Urothelium cell line (cell line): ENCODE measurements around the gene CYSTM1.
"Not testable (repeated sequence)": the region's sequence is repeated elsewhere in the genome, so short reads cannot be mapped to it uniquely, and the experiment has no call there.

Experiments used
- DNase-seq: peaks from one replicate; pipeline ENCODE4 v3.0.0; 2011; ENCODE audit warnings: low spot score, mixed read lengths
- FAIRE-seq: peaks from 2 replicates; lab custom pipeline; 2011; peaks lifted over from hg19 to GRCh38; lab: Jason Lieb, UNC

The CYSTM1 gene

DNA sequence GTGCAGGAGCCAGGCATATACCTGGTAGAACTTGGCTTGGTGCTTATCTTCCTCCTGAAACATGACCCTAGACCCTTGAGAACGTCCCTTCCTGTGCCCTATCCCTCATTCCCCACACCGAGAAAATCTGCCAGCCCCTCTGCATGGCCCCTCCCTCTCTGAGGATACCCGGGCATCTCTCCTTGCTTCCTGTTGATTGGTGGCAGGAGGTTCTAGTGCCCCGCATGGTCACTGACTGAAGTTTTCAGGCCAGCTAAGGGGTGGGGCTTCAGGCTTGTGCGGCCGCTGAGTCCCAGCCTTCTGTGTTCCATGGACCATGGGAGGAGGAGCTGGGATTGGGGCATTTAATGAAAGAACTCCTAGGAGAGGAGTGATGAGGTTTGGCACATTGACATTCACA lies 26.5 kb upstream of the CYSTM1 start:
- FAIRE-seq, result no peak
- DNase-seq, result peak; percentile 47

DNA sequence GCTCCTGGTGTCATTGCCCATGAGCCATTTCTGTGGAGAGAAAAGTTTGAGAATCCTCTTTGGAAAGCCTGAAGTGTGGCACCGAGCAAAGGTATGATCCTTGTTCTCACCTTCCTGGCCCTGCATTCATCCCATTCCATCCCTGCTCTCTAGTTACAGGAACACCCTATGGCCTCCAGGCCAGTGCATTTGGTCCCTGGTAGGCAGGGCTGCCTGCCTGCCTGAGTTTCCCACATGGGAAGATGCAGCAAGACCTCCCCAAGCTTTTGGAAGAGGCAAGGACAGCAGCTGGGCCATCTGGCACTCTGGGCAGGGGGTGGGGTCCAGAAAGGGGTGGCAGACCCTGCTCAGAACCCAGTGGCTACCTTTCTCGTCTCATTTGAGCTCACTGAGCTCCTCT lies 24.8 kb upstream of the CYSTM1 start:
- FAIRE-seq (no peak), DNase-seq (no peak)

- DNase-seq, result no peak
These were observed 23.6 kb upstream of the CYSTM1 start for GRCh38 chr5:140151144-140152021.

GRCh38 chr5:140152022-140152999 lies 22.7 kb upstream of the CYSTM1 start:
- FAIRE-seq (no peak), DNase-seq (no peak)

More at GRCh38 chr5:140151144-140152021, 23.6 kb upstream of the CYSTM1 start:
- FAIRE-seq, result no peak

GRCh38 chr5:140153255-140153654 lies 21.7 kb upstream of the CYSTM1 start:
- FAIRE-seq (no peak), DNase-seq (no peak)

DNA sequence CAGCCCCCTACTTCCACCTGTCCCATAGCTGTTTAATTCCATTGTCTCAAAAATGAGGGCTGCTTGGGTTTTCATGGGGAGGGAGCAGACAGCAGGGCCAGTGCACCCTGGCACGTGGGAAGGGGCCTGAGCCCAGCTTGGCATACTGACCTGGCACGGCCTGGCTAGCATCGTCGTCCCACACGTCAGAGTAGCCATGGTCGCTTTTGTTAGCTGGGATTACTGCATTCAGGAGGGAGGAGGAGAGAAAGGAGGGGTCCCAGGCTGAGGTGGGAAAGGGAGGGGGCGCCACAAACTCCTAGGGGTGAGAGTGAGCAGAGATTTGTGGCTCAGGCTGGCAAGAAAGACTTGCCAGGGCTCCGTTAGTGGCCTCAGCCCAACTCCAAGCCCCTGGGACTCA lies 21.1 kb upstream of the CYSTM1 start:
- FAIRE-seq (no peak), DNase-seq (no peak)

DNA sequence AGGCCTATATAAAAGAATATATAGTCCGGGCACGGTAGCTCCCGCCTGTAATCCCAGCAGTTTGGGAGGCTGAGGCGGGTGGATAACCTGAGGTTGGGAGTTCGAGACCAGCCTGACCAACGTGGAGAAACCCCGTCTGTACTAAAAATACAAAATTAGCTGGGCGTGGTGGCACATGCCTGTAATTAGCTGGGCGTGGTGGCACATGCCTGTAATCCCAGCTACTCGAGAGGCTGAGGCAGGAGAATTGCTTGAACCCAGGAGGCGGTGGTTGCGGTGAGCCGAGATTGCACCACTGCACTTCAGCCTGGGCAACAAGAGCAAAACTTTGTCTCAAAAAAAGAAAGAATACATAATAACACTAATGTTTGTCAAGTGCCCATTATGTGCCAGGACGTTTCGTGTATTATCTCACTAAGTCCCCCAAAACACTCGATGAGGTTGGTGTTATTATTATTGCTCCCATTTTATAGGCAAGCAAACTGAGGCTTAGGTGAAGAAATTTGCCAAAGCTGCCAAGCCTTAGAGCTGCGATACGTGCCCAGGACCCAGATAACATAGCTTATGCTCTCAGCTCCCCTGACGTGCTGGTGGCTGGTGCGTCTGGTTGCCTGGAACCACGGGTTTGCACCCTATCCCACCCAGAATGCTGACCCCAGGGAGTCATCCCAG lies 20.1 kb upstream of the CYSTM1 start:
- not testable (repeated sequence) for DNase-seq, FAIRE-seq

- DNase-seq (peak; percentile 81), FAIRE-seq (no peak)
These were observed 17.8 kb upstream of the CYSTM1 start for GRCh38 chr5:140157032-140157781.

DNA sequence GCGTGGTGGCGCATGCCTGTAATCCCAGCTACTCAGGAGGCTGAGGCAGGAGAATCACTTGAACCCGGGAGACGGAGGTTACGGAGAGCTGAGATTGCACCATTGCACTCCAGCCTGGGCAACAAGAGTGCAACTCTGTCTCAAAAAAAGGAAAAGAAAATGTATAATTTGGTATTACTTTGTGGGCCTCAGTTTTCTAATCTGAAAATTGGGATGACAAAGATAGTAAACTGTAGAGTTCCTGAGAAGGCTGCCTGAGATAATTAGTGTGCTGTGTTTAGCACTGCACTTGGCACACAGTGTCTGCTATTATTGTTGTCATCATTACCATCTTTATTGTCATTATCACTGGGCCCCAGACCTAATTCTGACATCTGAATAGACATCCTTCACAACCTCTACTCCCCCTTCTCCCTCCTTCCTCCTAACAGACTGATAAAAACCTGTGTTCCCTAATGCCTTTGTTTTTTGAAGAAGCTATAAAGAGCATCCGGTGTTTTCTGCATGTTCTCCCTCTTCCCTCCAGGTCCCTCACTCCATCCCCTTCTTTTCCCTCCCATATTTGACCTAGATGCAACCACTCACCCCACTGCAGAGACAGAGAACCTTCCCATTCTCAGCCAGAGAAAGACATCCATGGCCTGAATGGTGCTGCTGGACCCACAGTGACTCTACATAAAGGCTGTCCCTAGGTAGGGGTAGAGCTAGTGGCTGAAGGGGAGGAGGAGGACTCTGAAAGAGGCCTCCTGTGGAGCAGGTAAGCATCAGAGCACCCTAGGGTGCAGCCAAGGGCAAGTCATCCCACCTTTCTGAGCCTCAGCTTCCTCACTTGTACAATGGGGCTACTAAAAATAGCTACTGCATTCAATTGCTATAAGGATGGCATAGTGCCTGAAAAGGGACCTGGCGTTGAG lies 15.7 kb upstream of the CYSTM1 start:
- FAIRE-seq (no peak), DNase-seq (no peak)

DNA sequence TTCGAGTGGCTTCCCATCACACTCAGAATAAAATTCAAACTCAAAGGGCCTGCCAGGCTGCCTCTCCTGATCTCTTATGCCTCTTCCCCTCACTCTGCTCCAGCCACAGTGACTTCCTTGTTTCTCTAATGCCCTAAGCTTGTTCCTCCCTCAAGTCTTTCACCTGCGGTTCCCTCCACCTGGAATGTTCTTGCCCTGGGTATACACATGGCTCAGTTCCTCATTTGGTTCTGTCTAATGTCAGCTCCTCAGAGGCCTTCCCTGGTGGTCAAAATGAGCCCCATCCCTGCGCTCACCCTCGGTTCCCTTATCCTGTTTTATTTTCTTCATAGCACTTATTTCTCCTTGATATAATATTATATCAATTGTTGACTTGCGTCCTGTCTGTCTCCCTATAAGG lies 12.7 kb upstream of the CYSTM1 start:
- FAIRE-seq (no peak), DNase-seq (no peak)

- FAIRE-seq, result no peak
- no peak for DNase-seq
These were observed 12.2 kb upstream of the CYSTM1 start for GRCh38 chr5:140162781-140163180.

- no peak for FAIRE-seq
- no peak for DNase-seq
These were observed 9.7 kb upstream of the CYSTM1 start for GRCh38 chr5:140165101-140165922.

DNA sequence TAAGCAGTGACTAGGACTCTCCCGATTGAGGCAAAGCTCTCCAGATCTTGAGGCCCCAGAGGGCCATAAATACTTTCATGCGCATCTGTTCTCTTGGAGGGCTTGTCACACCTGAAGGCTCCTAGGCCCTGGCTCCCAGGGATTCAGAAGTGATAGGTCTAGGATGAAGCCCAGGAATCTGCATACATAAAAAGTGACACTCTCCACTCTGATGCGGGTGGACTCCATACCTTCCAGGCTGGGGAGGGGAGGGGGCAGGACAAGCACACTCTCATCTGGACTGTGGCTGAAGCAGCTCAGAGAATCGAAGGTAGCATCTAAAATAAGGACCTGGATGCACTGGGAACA lies 9.1 kb upstream of the CYSTM1 start:
- DNase-seq, result no peak
- FAIRE-seq, result no peak

DNA sequence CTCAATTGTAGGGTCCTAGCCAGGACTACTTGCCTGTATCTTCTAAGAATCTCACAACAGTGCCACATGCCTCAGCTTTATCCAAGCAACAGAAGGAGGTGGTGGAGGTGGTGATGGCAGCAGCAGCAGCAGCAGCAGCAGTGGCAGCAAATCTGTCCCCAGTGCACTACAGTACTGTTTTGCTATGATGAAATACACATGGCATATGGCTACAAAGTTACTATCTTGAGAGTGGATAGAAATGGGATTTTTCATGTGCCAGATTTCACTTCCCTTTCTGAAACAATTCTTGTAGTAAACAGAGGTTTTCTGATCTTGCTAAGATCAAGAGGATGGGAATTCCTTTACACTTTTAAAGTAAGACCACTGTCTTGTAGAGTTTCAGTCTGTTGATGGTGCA lies 8.1 kb upstream of the CYSTM1 start:
- DNase-seq (no peak), FAIRE-seq (no peak)

GRCh38 chr5:140168371-140168770 lies 6.6 kb upstream of the CYSTM1 start:
- FAIRE-seq (no peak), DNase-seq (no peak)

- DNase-seq, result no peak
- FAIRE-seq, result no peak
These were observed 5.6 kb upstream of the CYSTM1 start for GRCh38 chr5:140169410-140169809.

DNA sequence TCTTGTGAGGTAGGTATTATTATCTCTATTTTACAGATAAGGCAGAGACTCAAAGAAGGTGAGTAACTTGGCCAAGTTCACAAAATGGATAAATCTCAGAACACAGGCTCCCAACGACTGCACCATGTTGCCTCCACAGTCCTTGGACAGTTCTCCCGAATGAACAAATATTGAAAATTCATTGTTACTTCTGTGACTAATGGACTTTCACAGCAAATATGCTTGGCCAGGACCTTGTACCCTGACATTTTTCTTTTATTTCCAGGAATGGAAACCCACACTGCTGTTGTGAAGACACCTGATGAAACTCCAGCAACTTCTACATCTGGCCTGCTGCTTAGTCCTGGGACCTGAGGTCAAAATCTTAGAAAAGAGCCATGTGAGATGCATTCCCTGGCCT lies 2.5 kb upstream of the CYSTM1 start:
- no peak for FAIRE-seq
- DNase-seq, result no peak

- DNase-seq (no peak), FAIRE-seq (no peak)
These were observed 974 bp upstream of the CYSTM1 start for GRCh38 chr5:140174014-140174413.
